ENCODE data around the gene VEZF1.

GRCh38 chr17:58005728-58006559 lies 17.9 kb upstream of the VEZF1 start:
- TF ChIP-seq POLR2A (IDR thresholded peaks at IDR 0.05) (no peak), CTCF (IDR thresholded peaks at IDR 0.05) (no peak)

Measured in upper lobe of left lung (tissue), 4 donors.